Stimulated activated CD4-positive, alpha-beta T cell treated with anti-CD3 and anti-CD28 coated beads, Interleukin-2, amount 100 ng/mL, for 48 hours (primary cell): Measurements from ENCODE around the gene TNFRSF8.

Experiments used
- DNase-seq, 2 donors: peaks; one replicate each; pipeline ENCODE4 v3.0.0-alpha.2; 2020

TNFRSF8 gene

GRCh38 chr1:12144236-12144635 lies 81.1 kb downstream of the TNFRSF8 start:
- DNase-seq = no peak

- DNase-seq = no peak
Measured at GRCh38 chr1:12144969-12145368, 81.9 kb downstream of the TNFRSF8 start.

DNA sequence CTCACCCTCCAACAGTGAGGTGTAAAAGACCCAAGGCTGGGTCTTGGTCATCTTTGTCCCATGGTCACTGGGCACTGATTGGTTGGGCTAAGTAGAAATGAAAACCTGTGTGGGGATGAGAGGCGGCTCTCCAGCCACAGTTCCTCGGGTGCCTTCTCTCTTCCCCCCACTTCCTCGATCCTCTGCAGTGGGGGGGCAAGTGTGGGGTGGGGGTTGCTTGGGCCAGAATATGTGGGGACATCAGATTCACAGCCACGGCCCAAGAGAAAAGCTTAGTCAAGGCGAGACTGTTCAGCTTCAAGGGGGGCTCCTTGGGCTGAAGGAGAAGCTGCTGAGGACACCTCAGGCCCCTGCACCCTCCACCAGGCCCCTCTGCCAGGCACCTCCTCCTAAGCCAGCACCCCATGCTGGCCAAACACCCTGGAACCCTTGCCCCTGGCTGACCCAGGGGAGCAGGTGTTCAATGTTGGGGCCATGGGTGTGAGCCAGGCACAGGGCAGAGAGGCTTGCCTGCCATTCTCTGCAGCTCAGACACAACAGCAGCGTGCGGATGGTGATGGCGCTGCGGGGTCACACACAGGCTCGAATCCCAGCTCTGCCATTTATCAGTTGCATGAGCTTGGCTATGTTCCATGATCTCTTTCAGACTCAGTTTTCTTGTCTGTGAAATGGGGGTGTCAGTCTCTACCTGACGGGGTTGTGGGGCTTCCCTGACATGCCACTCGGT lies 82.7 kb downstream of the TNFRSF8 start:
- no peak for DNase-seq

DNA sequence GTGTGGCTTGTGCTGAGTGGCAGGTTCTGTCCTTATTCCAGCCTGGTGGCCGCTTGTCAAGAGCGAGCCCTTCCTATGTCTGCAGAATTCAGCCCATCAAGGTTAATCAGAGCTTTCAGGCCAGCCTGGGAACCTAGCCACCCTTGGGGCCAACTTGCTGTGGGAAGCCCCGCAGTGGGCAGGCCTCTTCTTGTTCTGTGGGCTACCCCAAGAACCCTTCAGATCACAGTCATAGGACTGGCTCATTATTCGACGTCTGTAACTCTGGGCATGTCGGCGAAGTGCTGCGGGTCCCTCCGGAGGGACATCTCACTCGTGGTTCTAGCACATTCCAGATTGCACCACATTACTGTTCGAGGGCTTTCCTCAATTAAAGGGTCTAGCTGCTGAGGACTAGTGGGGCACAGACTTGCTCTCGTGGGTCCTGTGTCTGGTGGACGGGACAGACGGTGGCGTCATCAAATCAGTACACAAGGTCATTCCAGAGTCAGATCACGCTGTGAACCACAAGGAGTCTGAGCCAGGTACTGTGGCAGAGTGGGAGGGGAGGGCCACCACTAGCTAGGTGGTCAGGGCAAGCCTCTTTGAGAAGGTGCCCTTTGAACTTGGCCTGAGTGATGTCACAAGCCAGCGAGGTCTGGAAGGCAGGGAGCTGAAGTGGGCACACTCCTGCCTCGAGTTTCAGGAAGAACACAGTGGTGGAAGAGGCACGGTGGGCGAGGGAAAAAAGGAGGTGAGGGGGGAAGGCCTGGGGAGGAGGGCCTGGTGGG lies 83.4 kb downstream of the TNFRSF8 start:
- no peak for DNase-seq

DNA sequence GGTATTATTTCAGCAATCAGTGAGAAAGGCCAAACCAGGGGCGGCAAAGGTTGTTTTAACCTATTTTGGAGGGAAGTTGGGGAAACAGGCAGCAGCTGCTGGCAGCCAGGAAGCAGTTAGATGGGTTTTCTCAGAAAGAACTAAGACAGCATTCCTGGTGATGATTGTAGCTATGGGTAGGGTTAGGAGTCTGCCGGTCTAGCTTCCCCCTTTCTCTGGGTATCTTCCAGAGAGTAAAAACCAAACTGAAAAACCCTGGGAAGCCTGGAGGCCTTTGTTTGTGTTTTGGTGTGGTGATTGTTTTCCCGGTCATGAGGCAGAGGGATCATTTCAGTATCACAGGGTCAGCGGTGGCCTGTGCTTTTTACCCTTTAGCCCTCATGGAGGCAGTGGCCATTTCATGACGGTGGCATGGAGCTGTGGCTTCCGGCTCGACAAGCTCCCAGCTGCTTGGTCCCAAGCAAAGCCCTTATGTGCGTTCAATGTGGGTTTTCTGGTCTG lies 84.1 kb downstream of the TNFRSF8 start:
- DNase-seq = no peak

GRCh38 chr1:12148160-12148957 lies 85.3 kb downstream of the TNFRSF8 start:
- DNase-seq = no peak

GRCh38 chr1:12148958-12149790 lies 86.1 kb downstream of the TNFRSF8 start:
- DNase-seq = no peak

DNA sequence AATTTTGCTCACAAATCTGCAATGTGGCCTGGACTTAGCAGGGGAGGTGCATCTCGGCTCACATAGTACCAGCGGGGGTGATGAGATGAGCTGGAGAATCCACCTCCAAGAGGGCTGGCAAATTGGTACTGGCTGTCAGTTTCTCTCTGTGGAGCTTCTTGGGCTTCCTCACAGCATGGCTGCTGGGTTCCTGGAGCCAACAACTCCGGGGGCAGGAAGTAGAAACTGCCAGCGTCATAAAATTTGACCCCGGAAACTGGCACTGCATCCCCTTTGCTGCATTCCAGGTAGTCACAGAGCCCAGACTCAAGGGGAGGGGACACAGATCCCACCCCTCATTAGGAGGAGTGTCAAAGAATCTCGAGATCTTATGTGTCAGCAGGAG lies 86.7 kb downstream of the TNFRSF8 start:
- DNase-seq = no peak

- no peak for DNase-seq
Measured at GRCh38 chr1:12150456-12151200, 87.5 kb downstream of the TNFRSF8 start.

- no peak for DNase-seq
Measured at GRCh38 chr1:12151465-12151864, 88.4 kb downstream of the TNFRSF8 start.

DNA sequence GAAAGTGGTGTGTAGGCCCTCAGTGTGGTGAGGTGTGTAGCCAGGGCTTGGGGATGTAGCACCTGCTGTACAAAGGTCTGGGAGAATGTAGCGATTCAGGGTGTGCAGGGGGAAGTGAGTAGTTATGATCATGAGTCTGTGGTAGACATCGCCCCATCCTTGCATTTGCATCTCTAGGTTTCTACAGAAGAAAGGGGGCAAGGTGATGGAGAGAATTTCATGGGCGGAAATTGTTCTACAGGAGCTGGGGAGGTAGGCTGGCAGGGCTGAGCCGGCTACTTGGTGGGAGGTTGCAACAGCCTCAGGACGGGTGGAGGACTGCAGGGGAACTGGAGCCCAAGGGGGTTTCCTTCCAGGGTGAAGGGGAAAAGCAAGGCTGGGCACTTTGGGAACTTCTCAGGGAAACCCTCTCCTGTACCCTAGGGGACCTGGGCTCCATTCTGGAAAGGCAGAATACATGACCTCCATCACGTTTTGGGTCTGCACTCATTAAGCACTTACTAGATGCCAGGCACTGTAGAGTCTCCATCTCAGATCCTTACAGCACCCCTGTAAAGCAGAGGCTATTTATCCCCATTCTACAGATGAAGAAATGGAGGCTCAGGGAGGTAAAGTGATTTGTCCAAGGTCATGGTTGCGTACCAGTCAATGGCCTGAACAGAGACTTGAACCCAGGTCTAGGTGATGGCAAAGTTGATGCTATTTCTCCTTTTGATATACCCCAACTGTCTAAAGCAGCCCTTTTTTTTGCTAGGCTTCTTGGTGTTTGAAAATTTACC lies 89.2 kb downstream of the TNFRSF8 start:
- no peak for DNase-seq

- no peak for DNase-seq
Measured at GRCh38 chr1:12153181-12153785, 90.2 kb downstream of the TNFRSF8 start.

GRCh38 chr1:12155328-12155727 lies 92.2 kb downstream of the TNFRSF8 start:
- DNase-seq = no peak

DNA sequence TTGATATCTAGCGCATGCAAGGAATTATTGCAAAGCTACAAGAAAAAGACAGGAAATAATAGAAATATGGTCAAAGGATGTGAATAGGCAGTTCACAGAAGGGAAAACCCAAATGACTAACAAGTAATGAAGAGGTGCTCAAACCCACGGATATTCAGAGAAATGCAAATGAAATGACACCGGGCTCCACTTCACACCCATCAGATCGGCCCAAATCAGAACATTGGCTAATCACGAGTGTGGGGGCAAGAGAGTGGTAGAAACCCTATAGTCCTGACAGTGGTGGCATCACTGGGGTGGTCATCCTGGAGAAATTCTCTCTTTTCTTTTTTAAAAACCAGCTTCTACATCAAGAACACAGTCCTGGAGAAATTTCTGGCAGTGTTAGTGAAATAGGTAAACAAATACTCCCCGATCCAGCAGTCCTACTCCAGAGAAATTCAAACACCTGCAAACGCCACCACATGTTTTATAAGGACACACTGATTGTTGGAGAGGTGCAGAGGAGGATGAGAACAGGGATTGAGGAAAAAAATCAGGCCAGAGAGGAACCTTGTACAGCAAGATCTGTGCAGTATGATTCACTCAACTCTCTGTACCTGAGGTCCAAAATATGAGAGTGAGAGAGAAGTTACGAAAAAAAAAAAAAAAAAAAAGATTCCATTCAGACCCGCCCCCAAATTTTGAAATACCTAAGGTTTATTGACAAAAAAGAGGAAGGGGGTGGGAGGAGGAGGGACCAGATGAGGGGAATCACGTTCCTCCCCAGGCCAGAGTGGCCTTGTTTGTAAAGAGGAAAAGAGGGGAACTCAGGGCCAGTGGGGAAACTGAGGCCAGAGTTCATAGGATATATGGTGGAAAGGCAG lies 94.5 kb downstream of the TNFRSF8 start:
- DNase-seq = no peak

GRCh38 chr1:12158357-12159092 lies 95.4 kb downstream of the TNFRSF8 start:
- no peak for DNase-seq

GRCh38 chr1:12159816-12160215 lies 96.7 kb downstream of the TNFRSF8 start:
- no peak for DNase-seq

DNA sequence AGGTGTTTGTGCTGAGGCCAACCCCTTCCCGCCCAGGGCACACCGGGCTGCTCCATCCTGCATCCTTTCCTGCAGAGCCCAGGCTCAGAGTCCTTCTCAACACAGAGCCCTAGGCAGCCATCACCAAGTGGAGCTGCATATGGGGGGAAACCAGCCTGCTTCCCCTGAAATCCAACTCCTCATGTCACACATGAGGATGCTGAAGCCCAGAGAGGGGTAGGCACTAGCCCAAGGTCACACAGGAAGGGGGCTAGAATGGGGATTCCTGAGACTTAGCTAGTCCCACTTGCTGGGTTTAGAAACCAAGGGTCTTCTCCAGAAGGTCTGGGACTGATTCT lies 98.2 kb downstream of the TNFRSF8 start:
- DNase-seq = no peak

GRCh38 chr1:12161662-12162458 lies 98.8 kb downstream of the TNFRSF8 start:
- peak; percentile 63 to 65 for DNase-seq
